Neural progenitor cell (in vitro differentiated cells): ENCODE results near the gene STPG1.

ENCODE experiments used
- CTCF ChIP-seq: fragments of 200-600 bp; sonication (generic); IDR thresholded peaks from 2 replicates; pipeline ENCODE4 v1.5.1; 2017; ENCODE audit warnings: antibody characterized with exemption, mild to moderate bottlenecking
- EZH2 ChIP-seq: fragments of 200-600 bp; sonication (generic); IDR thresholded peaks from 2 replicates; pipeline ENCODE4 v1.6.1; 2017; ENCODE audit warnings: antibody characterized with exemption, mild to moderate bottlenecking, moderate library complexity
- EZH2phosphoT487 ChIP-seq: fragments of 200-600 bp; sonication (generic); IDR thresholded peaks from 2 replicates; pipeline ENCODE4 v1.6.1; 2017; ENCODE audit warnings: antibody characterized with exemption

GRCh38 chr1:24416666-24417391 lies 3.2 kb upstream of the STPG1 start:
- TF ChIP-seq EZH2phosphoT487 (no peak), CTCF (no peak), EZH2 (no peak)
